Left ventricle myocardium inferior (tissue), 1 donor: ENCODE measurements around the gene CCL18. TPM values are rescaled to one million over a fixed set of nuclear protein-coding genes. Genes with fewer than 3 reads are reported as not detected.

ENCODE experiments used
- DNase-seq: peaks from one replicate; pipeline ENCODE4 v3.0.0-alpha.2; 2020
- H3K27ac ChIP-seq: fragments of 200-600 bp; replicated peaks from 2 replicates; pipeline ENCODE4 v1.8.0; 2021
- H3K27me3 ChIP-seq: fragments of 200-600 bp; 2 replicates; pipeline ENCODE4 v1.8.0; 2021; ENCODE audit warnings: low read depth
- H3K36me3 ChIP-seq: fragments of 200-600 bp; 2 replicates; pipeline ENCODE4 v1.8.0; 2021
- H3K4me1 ChIP-seq: fragments of 200-600 bp; 2 replicates; pipeline ENCODE4 v1.8.0; 2021
- H3K4me3 ChIP-seq: fragments of 200-600 bp; 2 replicates; pipeline ENCODE4 v1.8.0; 2021; ENCODE audit warnings: mild to moderate bottlenecking, moderate library complexity
- H3K9me3 ChIP-seq: fragments of 200-600 bp; replicated peaks from 2 replicates; pipeline ENCODE4 v1.8.0; 2021
- CTCF ChIP-seq: fragments of 200-600 bp; IDR thresholded peaks from 2 replicates; pipeline ENCODE4 v1.8.0; 2021; ENCODE audit warnings: antibody characterized with exemption, mild to moderate bottlenecking, borderline replicate concordance
- intact Hi-C: fragments of 100-400 bp; cut with micrococcal nuclease; formaldehyde crosslinking; loops from one replicate; pipeline ENCODE4 v1.11.0; 2022
- total RNA-seq: library from RNA; stranded (reverse); fragmentation: NEBNext Ultra II Directional; extraction: Animal tissue kit (Norgen Biotek cat#: 25700); gene quantifications from one replicate; pipeline ENCODE4 v1.2.1, GENCODE V29; 2021
- donor health status: DM: no; HTN: yes; CAD: no; lungs with severe emphysema.

CCL18 gene
- total RNA-seq, 1 donor from 2014 or later = 1.1 TPM

- intact Hi-C loops = no loop called here
- no peaks in the 10 kb centered on the region for H3K4me1 ChIP-seq
- no peak for DNase-seq
- peaks cover 8% of the 10 kb centered on the region for H3K9me3 ChIP-seq
- no peak overlapping the region for H3K27ac ChIP-seq
- no peaks in the 10 kb centered on the region for H3K36me3 ChIP-seq
- no peak overlapping the region for H3K4me3 ChIP-seq
- H3K27me3 ChIP-seq = peaks cover 39% of the 10 kb centered on the region
- TF ChIP-seq CTCF = no peak
These were observed 39.8 kb upstream of the CCL18 start for GRCh38 chr17:36024106-36024869.

- Histone ChIP-seq H3K9me3 (peaks cover 6% of the 10 kb centered on the region), H3K27ac (no peak overlapping the region), H3K4me3 (no peak overlapping the region), H3K4me1 (no peaks in the 10 kb centered on the region), H3K36me3 (no peaks in the 10 kb centered on the region), H3K27me3 (peaks cover 40% of the 10 kb centered on the region)
- intact Hi-C loops = no loop called here
- no peak for DNase-seq
- TF ChIP-seq CTCF = no peak
These were observed 36.3 kb upstream of the CCL18 start for GRCh38 chr17:36027761-36028160.

- Histone ChIP-seq H3K27ac (no peak overlapping the region), H3K4me3 (no peak overlapping the region), H3K36me3 (no peaks in the 10 kb centered on the region), H3K27me3 (peaks cover 30% of the 10 kb centered on the region), H3K9me3 (no peaks in the 10 kb centered on the region), H3K4me1 (no peaks in the 10 kb centered on the region)
- no peak for TF ChIP-seq CTCF
- intact Hi-C loops = no loop called here
- no peak for DNase-seq
These were observed 33.1 kb upstream of the CCL18 start for GRCh38 chr17:36030956-36031355.

GRCh38 chr17:36034127-36034526 is 29.9 kb upstream of the CCL18 start:
- intact Hi-C loops = no loop called here
- Histone ChIP-seq H3K27me3 (peaks cover 19% of the 10 kb centered on the region), H3K4me1 (no peaks in the 10 kb centered on the region), H3K27ac (no peak overlapping the region), H3K4me3 (no peak overlapping the region), H3K36me3 (no peaks in the 10 kb centered on the region), H3K9me3 (no peaks in the 10 kb centered on the region)
- no peak for TF ChIP-seq CTCF
- no peak for DNase-seq

- intact Hi-C loops = no loop called here
- H3K4me1 ChIP-seq = no peaks in the 10 kb centered on the region
- TF ChIP-seq CTCF = no peak
- H3K27ac ChIP-seq = no peak overlapping the region
- H3K4me3 ChIP-seq = no peak overlapping the region
- H3K36me3 ChIP-seq = no peaks in the 10 kb centered on the region
- DNase-seq = no peak
- H3K9me3 ChIP-seq = no peaks in the 10 kb centered on the region
- peaks cover 14% of the 10 kb centered on the region for H3K27me3 ChIP-seq
These were observed 27.8 kb upstream of the CCL18 start for GRCh38 chr17:36036235-36036634.
